Thyroid gland (tissue), 4 donors: ENCODE results near the gene ARMC9. TPM values are rescaled to one million over a fixed set of nuclear protein-coding genes. Genes with fewer than 3 reads are reported as not detected.
"Not testable (repeated sequence)": the region's sequence is repeated elsewhere in the genome, so short reads cannot be mapped to it uniquely, and the experiment has no call there.

Source experiments
- DNase-seq, 2 donors: peaks; one replicate each; pipeline ENCODE4 v3.0.0-alpha.2; 2019
- H3K27ac ChIP-seq, 3 donors: fragments of 200-600 bp; sonication (generic); 1 replicate in 2 of 3; 2 replicates in 1 of 3; pipeline ENCODE4 v1.5.1; 2016 to 2019; ENCODE audit warnings: mild to moderate bottlenecking in 1 of 3, moderate library complexity in 1 of 3
- H3K27me3 ChIP-seq: fragments of 200-600 bp; sonication (generic); one replicate; pipeline ENCODE4 v1.5.1; 2019
- H3K36me3 ChIP-seq, 2 donors: fragments of 200-600 bp; sonication (generic); one replicate each; pipeline ENCODE4 v1.5.1; 2016 to 2019
- H3K4me1 ChIP-seq, 2 donors: fragments of 200-600 bp; sonication (generic); one replicate each; pipeline ENCODE4 v1.5.1; 2017 to 2019
- H3K4me3 ChIP-seq, 3 donors: fragments of 200-600 bp; sonication (generic); replicated peaks in 1 of 3; 1 replicate in 2 of 3; 2 replicates in 1 of 3; pipeline ENCODE4 v1.5.1; 2016; ENCODE audit warnings: mild to moderate bottlenecking in 1 of 3
- H3K9me3 ChIP-seq: fragments of 200-600 bp; sonication (generic); one replicate; pipeline ENCODE4 v1.5.1; 2017
- CTCF ChIP-seq, 6 experiments: fragments of 200-600 bp in 3 of 6; fragments of 450-650 bp in 3 of 6; sonication (generic) in 3 of 6; IDR thresholded peaks; one replicate each; pipeline ENCODE4 v1.5.1; 2016 to 2019; ENCODE audit warnings: antibody characterized with exemption in 6 of 6, mild to moderate bottlenecking in 2 of 6, inconsistent platforms in 1 of 6, moderate library complexity in 1 of 6
- POLR2A ChIP-seq, 2 donors: fragments of 450-650 bp; IDR thresholded peaks; one replicate each; pipeline ENCODE4 v1.6.1; 2017; ENCODE audit warnings: antibody characterized with exemption in 2 of 2, mild to moderate bottlenecking in 2 of 2, moderate library complexity in 1 of 2
- WGBS, 2 donors: methylation state at CpG; one replicate each; pipeline ENCODE4 v1.1.5; 2017; 5-methylcytosine and 5-hydroxymethylcytosine counted together
- intact Hi-C: fragments of 100-400 bp; cut with DNase I; formaldehyde crosslinking; loops from one replicate; pipeline ENCODE4 v1.15.1; 2023
- total RNA-seq, 4 donors: library from RNA; depleted of rRNA; stranded (reverse); fragments of >200 nt; gene quantifications; one replicate each; pipeline ENCODE4 v1.2.3, GENCODE V29; 2016

Gene ARMC9
- total RNA-seq, 4 donors from 2014 or later: 20.3 to 30.7 (median 28.0) TPM

GRCh38 chr2:231174211-231174651 is 24.2 kb upstream of the ARMC9 start:
- TF ChIP-seq POLR2A (IDR thresholded peaks at IDR 0.05): no peak
- no peak for TF ChIP-seq CTCF (IDR thresholded peaks at IDR 0.05)
- intact Hi-C loops: no loop called here
- H3K36me3 ChIP-seq: peaks cover 0 to 9% of the 10 kb centered on the region in 2 donors
- no peak for DNase-seq
- H3K4me1 ChIP-seq: no peaks in the 10 kb centered on the region
- H3K4me3 ChIP-seq: no peak overlapping the region
- WGBS, 2 donors: 43 to 52% methylated on average over 2 of the region's 2 CpGs
- H3K27ac ChIP-seq: no peak overlapping the region
- H3K9me3 ChIP-seq: no peaks in the 10 kb centered on the region
- H3K27me3 ChIP-seq: no peaks in the 10 kb centered on the region

GRCh38 chr2:231176066-231176465 is 22.4 kb upstream of the ARMC9 start:
- H3K4me1 ChIP-seq: no peaks in the 10 kb centered on the region
- intact Hi-C loops: no loop called here
- no peaks in the 10 kb centered on the region for H3K9me3 ChIP-seq
- H3K27me3 ChIP-seq: no peaks in the 10 kb centered on the region
- WGBS, 2 donors: 76 to 84% methylated on average over 2 of the region's 2 CpGs
- no peak overlapping the region for H3K27ac ChIP-seq
- TF ChIP-seq CTCF (IDR thresholded peaks at IDR 0.05) (no peak), POLR2A (IDR thresholded peaks at IDR 0.05) (no peak)
- no peak for DNase-seq
- H3K36me3 ChIP-seq: peaks cover 0 to 5% of the 10 kb centered on the region in 2 donors
- no peak overlapping the region for H3K4me3 ChIP-seq

GRCh38 chr2:231177156-231178025 is 21.0 kb upstream of the ARMC9 start:
- Histone ChIP-seq H3K27me3 (no peaks in the 10 kb centered on the region), H3K36me3 (peaks cover 0 to 5% of the 10 kb centered on the region in 2 donors), H3K4me1 (peaks cover 0 to 8% of the 10 kb centered on the region in 2 donors), H3K4me3 (no peak overlapping the region), H3K9me3 (no peaks in the 10 kb centered on the region), H3K27ac (no peak overlapping the region)
- TF ChIP-seq CTCF (IDR thresholded peaks at IDR 0.05) (no peak), POLR2A (IDR thresholded peaks at IDR 0.05) (no peak)
- DNase-seq: no peak
- intact Hi-C loops: no loop called here
- 86% methylated on average over 11 of the region's 11 CpGs for WGBS, 2 donors

GRCh38 chr2:231178805-231179204 is 19.6 kb upstream of the ARMC9 start:
- H3K27me3 ChIP-seq, intact Hi-C loops, H3K27ac ChIP-seq, H3K4me1 ChIP-seq, H3K36me3 ChIP-seq, DNase-seq, H3K9me3 ChIP-seq, H3K4me3 ChIP-seq: not testable (repeated sequence)
- WGBS, 2 donors: 91 to 94% methylated on average over 5 of the region's 5 CpGs

GRCh38 chr2:231181860-231182512 is 16.4 kb upstream of the ARMC9 start:
- Histone ChIP-seq H3K27ac (peak overlapping the region; percentile 57 to 79 (median 74)), H3K4me1 (peaks cover 0 to 22% of the 10 kb centered on the region in 2 donors), H3K36me3 (no peaks in the 10 kb centered on the region), H3K27me3 (no peaks in the 10 kb centered on the region), H3K4me3 (no peak overlapping the region), H3K9me3 (no peaks in the 10 kb centered on the region)
- intact Hi-C loops: no loop called here
- WGBS, 2 donors: 49 to 62% methylated on average over 11 to 12 of the region's 12 CpGs
- TF ChIP-seq CTCF (IDR thresholded peaks at IDR 0.05): no peak
- no peak for TF ChIP-seq POLR2A (IDR thresholded peaks at IDR 0.05)
- peak; percentile 47 to 62 for DNase-seq
